Caco-2 (cell line): ENCODE data around the gene FIBCD1. TPM values are rescaled to one million over a fixed set of nuclear protein-coding genes. Genes with fewer than 3 reads are reported as not detected.
"Not testable (repeated sequence)": the region's sequence is repeated elsewhere in the genome, so short reads cannot be mapped to it uniquely, and the experiment has no call there.

Source experiments
- BruUV-seq: library from RNA; stranded (reverse); fragments of 400-500 nt; replicated peaks from 2 replicates; lab custom pipeline; 2021; lab: Mats Ljungman, UMichigan
- CTCF ChIA-PET: fragments of 300-600 bp; sonication (Branson Sonifier 250); formaldehyde crosslinking; loops from one replicate; lab custom pipeline; 2022; ENCODE audit warnings: antibody characterized with exemption; lab: Charles Lee
- POLR2A ChIA-PET: fragments of 300-600 bp; sonication (Branson Sonifier 250); formaldehyde crosslinking; loops from one replicate; lab custom pipeline; 2022; ENCODE audit warnings: antibody characterized with exemption; lab: Charles Lee
- DNase-seq, 2 experiments: peaks; one replicate each; pipeline versions ENCODE4 v3.0.0 to v3.0.0-alpha.2; 2020 to 2022
- H3K27me3 ChIP-seq: replicated peaks from 2 replicates; pipeline ENCODE4 v1.6.0; 2011; ENCODE audit warnings: low read length; ENCODE audit not compliant: control insufficient read depth, insufficient read depth
- H3K36me3 ChIP-seq: 2 replicates; pipeline ENCODE4 v1.5.1; 2011; ENCODE audit warnings: low read length; ENCODE audit not compliant: control insufficient read depth, insufficient read depth
- H3K4me1 ChIP-seq: fragments of 250-450 bp; sonication (Bioruptor Pico); 2 replicates; pipeline ENCODE4 v1.5.1; 2020; ENCODE audit warnings: mild to moderate bottlenecking
- H3K4me3 ChIP-seq: 2 replicates; pipeline ENCODE4 v1.5.1; 2011; ENCODE audit warnings: low read depth, mild to moderate bottlenecking, control low read depth, low read length
- H3K9me3 ChIP-seq: fragments of 250-450 bp; sonication (Bioruptor Pico); 2 replicates; pipeline ENCODE4 v1.5.1; 2020; ENCODE audit warnings: mild to moderate bottlenecking, moderate library complexity
- H3K27ac Mint-ChIP-seq: one replicate; pipeline ENCODE4 v1.8.0; 2022; ENCODE audit warnings: mixed read lengths; ENCODE audit not compliant: unreplicated experiment
- H3K27me3 Mint-ChIP-seq: one replicate; pipeline ENCODE4 v1.8.0; 2022; ENCODE audit warnings: mixed read lengths; ENCODE audit not compliant: insufficient read depth, unreplicated experiment
- H3K36me3 Mint-ChIP-seq: one replicate; pipeline ENCODE4 v1.8.0; 2022; ENCODE audit warnings: mild to moderate bottlenecking, mixed read lengths; ENCODE audit not compliant: insufficient read depth, unreplicated experiment
- H3K4me1 Mint-ChIP-seq: one replicate; pipeline ENCODE4 v1.8.0; 2022; ENCODE audit warnings: low read depth, mixed read lengths; ENCODE audit not compliant: unreplicated experiment
- H3K4me3 Mint-ChIP-seq: one replicate; pipeline ENCODE4 v1.8.0; 2022; ENCODE audit warnings: mild to moderate bottlenecking, moderate library complexity, mixed read lengths; ENCODE audit not compliant: unreplicated experiment
- H3K9me3 Mint-ChIP-seq: one replicate; pipeline ENCODE4 v1.8.0; 2022; ENCODE audit warnings: mixed read lengths; ENCODE audit not compliant: unreplicated experiment
- CTCF ChIP-seq, 2 experiments: fragments of 200-600 bp in 1 of 2; IDR thresholded peaks; 1 replicate in 1 of 2; 2 replicates in 1 of 2; pipeline versions ENCODE4 v1.5.1 to v1.8.0; 2011 to 2022; ENCODE audit warnings: antibody characterized with exemption in 1 of 2, control low read depth in 1 of 2, inconsistent platforms in 1 of 2, low read depth in 1 of 2, low read length in 1 of 2, mild to moderate bottlenecking in 1 of 2, moderate library complexity in 1 of 2; ENCODE audit not compliant: insufficient read depth in 1 of 2, severe bottlenecking in 1 of 2, unreplicated experiment in 1 of 2
- intact Hi-C: fragments of 100-400 bp; cut with micrococcal nuclease; formaldehyde crosslinking; loops from one replicate; pipeline ENCODE4 v1.10.0; 2022; ENCODE audit not compliant: unreplicated experiment
- total RNA-seq: library from RNA; stranded (reverse); gene quantifications from 2 replicates; pipeline ENCODE4 v1.2.3, GENCODE V29; 2022

Gene FIBCD1
- total RNA-seq, 1 experiment from 2014 or later = not detected

GRCh38 chr9:130957451-130958203 lies 18.6 kb upstream of the FIBCD1 start:
- no peak for TF ChIP-seq CTCF (IDR thresholded peaks at IDR 0.05; ENCODE audit: insufficient read depth in 1 of 2, low read depth in 1 of 2, low read length in 1 of 2, severe bottlenecking in 1 of 2, unreplicated experiment in 1 of 2)
- H3K4me3 ChIP-seq = no peak overlapping the region
- BruUV-seq = no TSS peak
- H3K4me3 Mint-ChIP-seq = no peak overlapping the region
- H3K27me3 ChIP-seq = no peaks in the 10 kb centered on the region
- H3K9me3 ChIP-seq = 0 out of 2 replicates have a peak, but pooled peaks cover 3% of the 10 kb centered on the region
- no peaks in the 10 kb centered on the region for H3K36me3 ChIP-seq
- DNase-seq = no peak
- ChIA-PET CTCF (no interaction called here), POLR2A (no interaction called here)
- intact Hi-C loops = no loop called here
- H3K4me1 Mint-ChIP-seq = no peaks in the 10 kb centered on the region
- no peaks in the 10 kb centered on the region for H3K4me1 ChIP-seq
- no peaks in the 10 kb centered on the region for H3K27me3 Mint-ChIP-seq
- peaks cover 23% of the 10 kb centered on the region for H3K36me3 Mint-ChIP-seq
- no peak overlapping the region for H3K27ac Mint-ChIP-seq
- peaks cover 11% of the 10 kb centered on the region for H3K9me3 Mint-ChIP-seq

GRCh38 chr9:130956636-130957450 lies 17.8 kb upstream of the FIBCD1 start:
- H3K27ac Mint-ChIP-seq = no peak overlapping the region
- H3K36me3 Mint-ChIP-seq = peaks cover 23% of the 10 kb centered on the region
- ChIA-PET POLR2A (no interaction called here), CTCF (no interaction called here)
- H3K4me3 Mint-ChIP-seq = no peak overlapping the region
- intact Hi-C loops = no loop called here
- no TSS peak for BruUV-seq
- no peaks in the 10 kb centered on the region for H3K4me1 Mint-ChIP-seq
- H3K9me3 Mint-ChIP-seq = peaks cover 11% of the 10 kb centered on the region
- no peaks in the 10 kb centered on the region for H3K27me3 Mint-ChIP-seq
- Histone ChIP-seq H3K36me3 (no peaks in the 10 kb centered on the region), H3K9me3 (0 out of 2 replicates have a peak, but pooled peaks cover 3% of the 10 kb centered on the region), H3K4me3 (no peak overlapping the region), H3K27me3 (peaks cover 1% of the 10 kb centered on the region; the same call in 1 of the 2 replicates), H3K4me1 (no peaks in the 10 kb centered on the region)
- no peak for DNase-seq
- no peak for TF ChIP-seq CTCF (IDR thresholded peaks at IDR 0.05; ENCODE audit: insufficient read depth in 1 of 2, low read depth in 1 of 2, low read length in 1 of 2, severe bottlenecking in 1 of 2, unreplicated experiment in 1 of 2)

- no peaks in the 10 kb centered on the region for H3K4me1 Mint-ChIP-seq
- BruUV-seq = no TSS peak
Measured at GRCh38 chr9:130955947-130956621, 17.0 kb upstream of the FIBCD1 start.

GRCh38 chr9:130954925-130955324 lies 15.9 kb upstream of the FIBCD1 start:
- Mint-ChIP-seq H3K36me3 (peaks cover 17% of the 10 kb centered on the region), H3K9me3 (peaks cover 22% of the 10 kb centered on the region)
- H3K27me3 ChIP-seq, BruUV-seq, H3K27me3 Mint-ChIP-seq, H3K4me1 Mint-ChIP-seq, H3K4me1 ChIP-seq, DNase-seq, CTCF ChIA-PET, H3K4me3 Mint-ChIP-seq, H3K36me3 ChIP-seq, H3K27ac Mint-ChIP-seq, intact Hi-C loops, POLR2A ChIA-PET, H3K9me3 ChIP-seq, H3K4me3 ChIP-seq: not testable (repeated sequence)

More at GRCh38 chr9:130955947-130956621, 17.0 kb upstream of the FIBCD1 start:
- POLR2A ChIA-PET = no interaction called here
- Histone ChIP-seq H3K27me3 (peaks cover 1% of the 10 kb centered on the region; the same call in 1 of the 2 replicates), H3K4me1 (no peaks in the 10 kb centered on the region), H3K36me3 (no peaks in the 10 kb centered on the region), H3K4me3 (no peak overlapping the region), H3K9me3 (0 out of 2 replicates have a peak, but pooled peaks cover 3% of the 10 kb centered on the region)
- Mint-ChIP-seq H3K27ac (no peak overlapping the region), H3K9me3 (peaks cover 11% of the 10 kb centered on the region), H3K4me3 (no peak overlapping the region), H3K36me3 (peaks cover 23% of the 10 kb centered on the region), H3K27me3 (no peaks in the 10 kb centered on the region)
- CTCF ChIA-PET = no interaction called here
- DNase-seq = no peak
- no peak for TF ChIP-seq CTCF (IDR thresholded peaks at IDR 0.05; ENCODE audit: insufficient read depth in 1 of 2, low read depth in 1 of 2, low read length in 1 of 2, severe bottlenecking in 1 of 2, unreplicated experiment in 1 of 2)
- intact Hi-C loops = no loop called here
